ENCODE measurements around the gene PTPRT.
A peak's percentile ranks its signal among the peaks of the same experiment; 100 is the strongest.

PTPRT gene

GRCh38 chr20:42093041-42093440, 1096.7 kb downstream of the PTPRT start:
- FAIRE-seq, result no peak

DNA sequence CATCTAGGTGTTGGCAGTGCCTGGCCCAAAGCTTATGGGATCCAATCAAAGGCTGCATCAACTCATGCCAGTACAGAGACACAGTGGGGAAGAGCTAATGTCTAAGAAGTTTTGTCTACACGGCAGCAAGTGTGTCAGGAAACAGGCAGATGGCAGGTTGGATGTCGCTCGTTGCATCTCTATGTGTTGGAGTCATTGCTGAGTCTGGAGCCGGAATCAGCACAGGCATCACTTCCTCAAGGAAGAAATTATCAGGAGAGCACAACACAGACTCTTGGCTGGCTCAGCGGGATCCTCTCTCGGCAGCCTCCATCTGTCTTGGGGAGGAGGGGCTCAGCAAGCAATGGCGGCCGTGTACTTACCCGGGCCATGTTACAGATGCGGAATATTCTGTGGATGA, 1104.3 kb downstream of the PTPRT start:
- FAIRE-seq, result no peak

GRCh38 chr20:42083280-42083679, 1106.4 kb downstream of the PTPRT start:
- FAIRE-seq, result no peak

- FAIRE-seq, result peak; percentile 95
These were observed 1107.1 kb downstream of the PTPRT start for GRCh38 chr20:42082611-42083010.

- FAIRE-seq, result no peak
These were observed 1108.8 kb downstream of the PTPRT start for GRCh38 chr20:42080956-42081355.

- peak; percentile 91 for FAIRE-seq
These were observed 1114.8 kb downstream of the PTPRT start for GRCh38 chr20:42074944-42075343.

- FAIRE-seq, result no peak
These were observed 1122.1 kb downstream of the PTPRT start for GRCh38 chr20:42067596-42067995.

GRCh38 chr20:42067174-42067573, 1122.5 kb downstream of the PTPRT start:
- FAIRE-seq, result no peak

GRCh38 chr20:42063141-42063540, 1126.6 kb downstream of the PTPRT start:
- no peak for FAIRE-seq

GRCh38 chr20:42053350-42053749, 1136.4 kb downstream of the PTPRT start:
- no peak for FAIRE-seq

- FAIRE-seq, result no peak
These were observed 1137.8 kb downstream of the PTPRT start for GRCh38 chr20:42051921-42052320.

GRCh38 chr20:42046371-42047085, 1143.2 kb downstream of the PTPRT start:
- no peak for FAIRE-seq

- FAIRE-seq, result no peak
These were observed 1145.8 kb downstream of the PTPRT start for GRCh38 chr20:42043921-42044320.

DNA sequence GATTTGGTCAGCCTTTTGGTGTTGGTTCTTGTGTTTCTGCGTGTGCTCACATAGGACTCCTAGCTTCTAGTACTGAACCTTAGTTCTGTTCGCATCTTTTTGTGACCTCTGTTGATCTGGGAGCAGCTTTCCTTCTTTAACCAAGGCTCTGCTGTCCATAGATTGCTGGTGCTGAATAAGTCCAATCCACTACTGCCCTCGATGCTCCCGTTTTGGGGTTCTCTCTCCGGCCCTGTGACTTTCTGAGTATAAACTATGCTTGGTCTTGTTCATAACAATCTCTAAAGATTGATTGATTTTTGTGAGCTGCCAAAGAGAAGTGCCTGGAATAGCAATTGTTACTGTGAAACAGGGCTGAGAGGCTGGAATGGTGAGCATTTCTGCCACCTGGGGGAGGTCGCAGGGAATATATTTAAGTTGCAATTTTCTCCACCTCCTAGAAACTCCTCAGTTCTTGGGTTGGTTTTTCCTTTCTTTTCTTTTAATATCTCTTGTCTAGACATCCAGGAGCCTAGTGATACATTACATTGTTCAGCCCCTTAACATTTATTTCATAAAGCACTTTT, 1148.6 kb downstream of the PTPRT start:
- FAIRE-seq, result no peak

DNA sequence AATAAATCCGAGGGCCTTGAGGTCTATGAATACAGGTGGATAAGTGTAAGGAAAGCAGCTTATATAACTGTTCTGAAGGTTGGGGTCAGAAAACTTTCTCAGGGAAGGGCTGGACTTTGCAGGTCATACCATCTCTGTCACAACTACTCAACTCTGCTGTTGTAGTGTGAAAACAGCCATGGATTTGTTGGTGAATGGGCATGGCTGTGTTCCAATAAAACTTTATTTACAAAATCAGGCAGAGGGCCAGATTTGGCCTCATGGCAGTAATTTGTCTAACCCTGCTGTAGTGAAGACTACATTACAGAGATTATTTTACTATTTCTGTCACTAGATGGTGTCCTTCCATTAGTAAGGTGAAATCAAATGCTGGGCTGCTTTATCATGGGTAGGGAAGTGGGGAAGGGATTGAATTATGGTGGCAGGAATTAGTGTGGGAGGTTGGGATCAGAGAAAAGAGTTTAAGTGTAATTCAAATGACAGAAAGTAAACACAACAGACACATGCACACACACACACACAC, 1161.9 kb downstream of the PTPRT start:
- no peak for FAIRE-seq

- no peak for FAIRE-seq
These were observed 1163.1 kb downstream of the PTPRT start for GRCh38 chr20:42026599-42026998.

- no peak for FAIRE-seq
These were observed 1165.1 kb downstream of the PTPRT start for GRCh38 chr20:42024653-42025052.

Data from endometrium (tissue), 2 donors.